ENCODE results near the gene PRR9.

PRR9 gene

GRCh38 chr1:153242160-153242559 is 24.8 kb downstream of the PRR9 start:
- DNase-seq (ENCODE audit: low read depth), result no peak
- TF ChIP-seq CTCF (IDR thresholded peaks at IDR 0.05; ENCODE audit: insufficient read depth, low read depth, low read length, missing control alignments), result no peak

GRCh38 chr1:153245466-153245865 is 28.1 kb downstream of the PRR9 start:
- no peak for TF ChIP-seq CTCF (IDR thresholded peaks at IDR 0.05; ENCODE audit: insufficient read depth, low read depth, low read length, missing control alignments)
- no peak for DNase-seq (ENCODE audit: low read depth)
- H3K4me3 ChIP-seq (ENCODE audit: low read length), result no peak overlapping the region

More at GRCh38 chr1:153242160-153242559, 24.8 kb downstream of the PRR9 start:
- H3K4me3 ChIP-seq (ENCODE audit: low read length), result no peak overlapping the region

GRCh38 chr1:153246018-153246417 is 28.6 kb downstream of the PRR9 start:
- TF ChIP-seq CTCF (IDR thresholded peaks at IDR 0.05; ENCODE audit: insufficient read depth, low read depth, low read length, missing control alignments), result no peak
- DNase-seq (ENCODE audit: low read depth), result no peak
- H3K4me3 ChIP-seq (ENCODE audit: low read length), result no peak overlapping the region

- DNase-seq (ENCODE audit: low read depth), result no peak
- no peak for TF ChIP-seq CTCF (IDR thresholded peaks at IDR 0.05; ENCODE audit: insufficient read depth, low read depth, low read length, missing control alignments)
- H3K4me3 ChIP-seq (ENCODE audit: low read length), result no peak overlapping the region
Measured at GRCh38 chr1:153246825-153247224, 29.4 kb downstream of the PRR9 start.

GRCh38 chr1:153248176-153248879 is 30.9 kb downstream of the PRR9 start:
- DNase-seq (ENCODE audit: low read depth), result no peak
- H3K4me3 ChIP-seq (ENCODE audit: low read length), result no peak overlapping the region
- TF ChIP-seq CTCF (IDR thresholded peaks at IDR 0.05; ENCODE audit: insufficient read depth, low read depth, low read length, missing control alignments), result no peak

- TF ChIP-seq CTCF (IDR thresholded peaks at IDR 0.05; ENCODE audit: insufficient read depth, low read depth, low read length, missing control alignments), result no peak
- no peak overlapping the region for H3K4me3 ChIP-seq (ENCODE audit: low read length)
- DNase-seq (ENCODE audit: low read depth), result no peak
Measured at GRCh38 chr1:153250166-153250565, 32.8 kb downstream of the PRR9 start.

- DNase-seq (ENCODE audit: low read depth), result no peak
- no peak overlapping the region for H3K4me3 ChIP-seq (ENCODE audit: low read length)
- no peak for TF ChIP-seq CTCF (IDR thresholded peaks at IDR 0.05; ENCODE audit: insufficient read depth, low read depth, low read length, missing control alignments)
Measured at GRCh38 chr1:153251087-153251486, 33.7 kb downstream of the PRR9 start.
